HepG2 (cell line): ENCODE results near the gene RAD23A. TPM values are rescaled to one million over a fixed set of nuclear protein-coding genes. Genes with fewer than 3 reads are reported as not detected.
A peak's percentile ranks its signal among the peaks of the same experiment; 100 is the strongest.

ENCODE experiments used
- CSRNP1 ChIP-seq: sonication (generic); formaldehyde crosslinking; IDR thresholded peaks from 2 replicates; pipeline ENCODE4 v1.8.1; 2023; ENCODE audit warnings: mild to moderate bottlenecking, missing genetic modification reagents
- HNRNPLL ChIP-seq: fragments of 200-400 bp; formaldehyde crosslinking; IDR thresholded peaks from 2 replicates; pipeline ENCODE4 v1.6.1; 2017; ENCODE audit warnings: mild to moderate bottlenecking, low read depth, low read length; ENCODE audit not compliant: poor library complexity, severe bottlenecking
- KLF9 ChIP-seq: IDR thresholded peaks from 2 replicates; pipeline ENCODE4 v1.6.1; 2016; ENCODE audit warnings: low read depth
- PRDM10 ChIP-seq: sonication (generic); formaldehyde crosslinking; IDR thresholded peaks from 2 replicates; pipeline ENCODE4 v1.4.0; 2020; ENCODE audit warnings: low read depth, missing genetic modification reagents
- RBM39 ChIP-seq: fragments of 200-400 bp; formaldehyde crosslinking; IDR thresholded peaks from one replicate; pipeline ENCODE4 v1.6.1; 2018; ENCODE audit warnings: antibody characterized with exemption, mild to moderate bottlenecking, low read depth, low read length; ENCODE audit not compliant: poor library complexity, severe bottlenecking
- SIN3A ChIP-seq: IDR thresholded peaks from 2 replicates; pipeline ENCODE4 v1.6.1; 2011; ENCODE audit warnings: low read depth, mild to moderate bottlenecking, control low read depth, low read length, borderline replicate concordance
- SMAD1 ChIP-seq: sonication (generic); formaldehyde crosslinking; IDR thresholded peaks from 2 replicates; pipeline ENCODE4 v1.4.0; 2020; ENCODE audit warnings: missing genetic modification reagents, low read depth, mild to moderate bottlenecking, borderline replicate concordance
- SMAD9 ChIP-seq: sonication (generic); formaldehyde crosslinking; IDR thresholded peaks from 2 replicates; pipeline ENCODE4 v1.5.1; 2020; ENCODE audit warnings: mild to moderate bottlenecking, missing genetic modification reagents
- TAF1 ChIP-seq: sonication (generic); formaldehyde crosslinking; IDR thresholded peaks from 2 replicates; pipeline ENCODE4 v1.4.0; 2020; ENCODE audit warnings: missing genetic modification reagents
- ZFP36L2 ChIP-seq: sonication (generic); formaldehyde crosslinking; IDR thresholded peaks from 2 replicates; pipeline ENCODE4 v1.4.0; 2020; ENCODE audit warnings: missing genetic modification reagents
- ZFP90 ChIP-seq: sonication (generic); formaldehyde crosslinking; IDR thresholded peaks from 2 replicates; pipeline ENCODE4 v1.8.0; 2022; ENCODE audit warnings: missing genetic modification reagents, mild to moderate bottlenecking, inconsistent platforms, borderline replicate concordance
- ZNF263 ChIP-seq: sonication (generic); formaldehyde crosslinking; IDR thresholded peaks from 2 replicates; pipeline ENCODE4 v1.4.0; 2020; ENCODE audit warnings: missing genetic modification reagents
- ZNF547 ChIP-seq: sonication (generic); formaldehyde crosslinking; IDR thresholded peaks from 2 replicates; pipeline ENCODE4 v1.5.1; 2020; ENCODE audit warnings: mild to moderate bottlenecking, missing genetic modification reagents
- ZNF747 ChIP-seq: sonication (generic); formaldehyde crosslinking; IDR thresholded peaks from 2 replicates; pipeline ENCODE4 v1.8.1; 2023; ENCODE audit warnings: missing genetic modification reagents, mild to moderate bottlenecking, borderline replicate concordance
- polyA plus RNA-seq, 8 experiments: library from polyadenylated mRNA; depleted of rRNA in 3 of 8; stranded (reverse) in 7 of 8; unstranded in 1 of 8; fragments of >200 nt; fragmentation: Illumina TruSeq in 4 of 8; extraction: Trizol in 4 of 8; gene quantifications; 2 replicates each; pipeline versions ENCODE4 v1.2.1 to v1.2.3, GENCODE V29; 2011 to 2016; ENCODE audit warnings: low read depth in 4 of 8, missing spikeins in 1 of 8, mixed read lengths in 1 of 8; ENCODE audit not compliant: insufficient read depth in 1 of 8
- total RNA-seq, 5 experiments: library from RNA; depleted of rRNA; stranded (reverse); fragments of >200 nt; fragmentation: Illumina TruSeq; extraction: Trizol; gene quantifications; 2 replicates each; pipeline ENCODE4 v1.2.3, GENCODE V29; 2016; ENCODE audit warnings: low read depth in 1 of 5

RAD23A gene
- total and polyA plus RNA-seq, 2 of the 13 experiments (the other 11 are each of a cell fraction or from before 2014, with no cell fraction given): 42.5 to 54.2 TPM

- TF ChIP-seq CSRNP1 (no peak), SIN3A (peak; percentile 84; the same call in 1 of the 2 replicates), TAF1 (CRISPR knock-in tag) (no peak), ZFP36L2 (CRISPR knock-in tag) (no peak), ZNF263 (no peak), ZNF747 (CRISPR knock-in tag) (no peak), KLF9 (no peak), SMAD1 (no peak), HNRNPLL (no peak), SMAD9 (no peak), RBM39 (no peak), ZFP90 (CRISPR knock-in tag) (no peak), PRDM10 (CRISPR knock-in tag) (peak; percentile 40; the same call in 1 of the 2 replicates), ZNF547 (CRISPR knock-in tag) (no peak)
These were observed 39.6 kb downstream of the RAD23A start (continued) for GRCh38 chr19:12985049-12985776.
